ENCODE data around the gene ULK4. TPM values are rescaled to one million over a fixed set of nuclear protein-coding genes. Genes with fewer than 3 reads are reported as not detected.

Gene ULK4
- total RNA-seq, 1 experiment from 2014 or later, result 6.3 TPM

DNA sequence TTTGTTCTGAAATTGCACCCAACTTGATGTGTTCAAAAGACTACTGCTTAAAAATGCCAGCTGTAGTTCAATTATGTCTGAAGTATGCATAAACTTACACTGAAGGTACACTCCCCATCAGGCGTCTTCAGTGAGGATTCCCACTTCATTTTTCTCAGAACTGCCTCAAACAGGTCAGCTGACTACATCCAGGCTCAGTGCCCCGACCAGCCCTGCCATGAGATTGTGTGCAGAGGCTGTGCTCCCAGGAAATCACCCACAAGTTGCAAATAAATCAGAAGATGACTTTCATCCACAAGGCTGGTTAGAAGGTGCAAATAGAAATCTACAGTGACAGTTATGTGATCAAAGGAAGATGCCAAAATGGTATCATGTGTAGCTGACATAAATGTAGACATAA is 711.1 kb downstream of the ULK4 start:
- H3K79me2 ChIP-seq (ENCODE audit: insufficient read depth, low read length), result no peaks in the 10 kb centered on the region
- ChIA-PET RAD21 (ENCODE audit: low non-redundant PET in 1 of 2, low total read pairs in 2 of 2, uncharacterized antibody in 2 of 2, unreplicated experiment in 2 of 2) (no interaction called here), POLR2A (interaction anchor here (1.4 kb wide), 1 partner anchor 52 kb away, joined by 3 read pairs; the partner anchor contains the start of gene CTNNB1), CTCF (no interaction called here)
- no peaks in the 10 kb centered on the region for H3K9me3 ChIP-seq (ENCODE audit: control insufficient read depth in 1 of 2, insufficient read depth in 1 of 2, low read depth in 1 of 2, low read length in 2 of 2)
- no peak overlapping the region for H3K4me3 ChIP-seq (replicated peaks in 1 of 2; ENCODE audit: low read depth in 1 of 2, low read length in 2 of 2)
- no peaks in the 10 kb centered on the region for H3K36me3 ChIP-seq (ENCODE audit: control insufficient read depth in 1 of 2, insufficient read depth in 2 of 2, low read length in 2 of 2)
- H2AFZ ChIP-seq (ENCODE audit: low read depth, low read length, poor library complexity, severe bottlenecking), result no peak overlapping the region
- H3K4me1 ChIP-seq (ENCODE audit: control insufficient read depth in 1 of 2, insufficient read depth in 2 of 2, low read length in 2 of 2), result peaks cover 0 to 4% of the 10 kb centered on the region in 2 experiments; a peak in 1 of 4 replicates
- H4K20me1 ChIP-seq (ENCODE audit: insufficient read depth), result no peaks in the 10 kb centered on the region
- H3K9ac ChIP-seq (ENCODE audit: low read length), result no peak overlapping the region
- no peaks in the 10 kb centered on the region for H3K27me3 ChIP-seq (ENCODE audit: insufficient read depth, low read length)
- DNase-seq (ENCODE audit: low read depth, low spot score) (no peak), ATAC-seq (no peak)
- no peak for TF ChIP-seq EZH2phosphoT487 (IDR thresholded peaks at IDR 0.05; ENCODE audit: borderline replicate concordance)
- TF ChIP-seq RAD21 (IDR thresholded peaks at IDR 0.05; ENCODE audit: low read depth), result no peak
- no peak for TF ChIP-seq ZBTB33 (IDR thresholded peaks at IDR 0.05; ENCODE audit: extremely low read depth, insufficient replicate concordance, low read length)
- TF ChIP-seq EZH2 (IDR thresholded peaks at IDR 0.05), result no peak
- TF ChIP-seq SIN3A (IDR thresholded peaks at IDR 0.05; ENCODE audit: low read depth), result no peak
- TF ChIP-seq YY1 (IDR thresholded peaks at IDR 0.05; ENCODE audit: extremely low read depth, insufficient replicate concordance, low read depth, low read length), result no peak
- TF ChIP-seq SP1 (IDR thresholded peaks at IDR 0.05; ENCODE audit: low read depth), result no peak
- no peak for TF ChIP-seq CEBPB (IDR thresholded peaks at IDR 0.05; ENCODE audit: low read depth)
- no peak for TF ChIP-seq FOSL1 (IDR thresholded peaks at IDR 0.05; ENCODE audit: low read depth)
- TF ChIP-seq ZNF274 (IDR thresholded peaks at IDR 0.05; ENCODE audit: low read depth, low read length), result no peak
- TF ChIP-seq ATF3 (IDR thresholded peaks at IDR 0.05), result no peak
- no peak overlapping the region for H3K4me2 ChIP-seq (ENCODE audit: low read length)
- intact Hi-C loops (cut with micrococcal nuclease), result no loop called here
- no peaks in the 10 kb centered on the region for H3K9me2 ChIP-seq (ENCODE audit: insufficient read depth)
- BruUV-seq (replicated peaks), result no TSS peak
- H3K27ac ChIP-seq (ENCODE audit: low read depth, low read length), result no peak overlapping the region
